Measurements from ENCODE around the gene CD99L2.
"Not testable (repeated sequence)": the region's sequence is repeated elsewhere in the genome, so short reads cannot be mapped to it uniquely, and the experiment has no call there.

The CD99L2 gene

DNA sequence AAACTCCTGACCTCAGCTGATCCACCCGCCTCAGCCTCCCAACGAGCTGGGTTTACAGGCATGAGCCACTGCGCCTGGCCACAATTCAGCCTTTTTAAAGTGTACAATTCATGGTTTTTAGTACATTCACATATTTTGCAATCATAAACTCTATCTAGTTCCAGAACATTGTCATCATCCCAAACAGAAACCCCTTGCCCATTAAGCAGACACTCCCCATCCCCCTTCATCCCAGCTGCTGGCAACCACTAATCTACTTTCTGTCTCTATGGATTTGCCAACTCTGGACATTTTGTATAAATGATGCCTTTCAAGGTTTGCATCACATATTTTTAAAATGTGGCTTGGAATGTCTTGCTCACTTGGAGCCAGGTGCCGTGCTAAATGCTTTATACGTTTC, 4.5 kb downstream of the CD99L2 start:
- DNase-seq (ENCODE audit: low read depth) = no peak
- H3K4me3 ChIP-seq (ENCODE audit: low read depth, low read length) = no peak overlapping the region
- TF ChIP-seq CTCF (IDR thresholded peaks at IDR 0.05; ENCODE audit: low read depth, low read length) (no peak), POLR2A (IDR thresholded peaks at IDR 0.05; ENCODE audit: extremely low read depth, insufficient read length) (no peak), MYC (IDR thresholded peaks at IDR 0.05; ENCODE audit: low read depth, low read length) (no peak)
- TF ChIP-seq, protein P1, sequence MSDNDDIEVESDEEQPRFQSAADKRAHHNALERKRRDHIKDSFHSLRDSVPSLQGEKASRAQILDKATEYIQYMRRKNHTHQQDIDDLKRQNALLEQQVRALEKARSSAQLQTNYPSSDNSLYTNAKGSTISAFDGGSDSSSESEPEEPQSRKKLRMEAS (IDR thresholded peaks at IDR 0.05; ENCODE audit: low read depth, low read length) = no peak

DNA sequence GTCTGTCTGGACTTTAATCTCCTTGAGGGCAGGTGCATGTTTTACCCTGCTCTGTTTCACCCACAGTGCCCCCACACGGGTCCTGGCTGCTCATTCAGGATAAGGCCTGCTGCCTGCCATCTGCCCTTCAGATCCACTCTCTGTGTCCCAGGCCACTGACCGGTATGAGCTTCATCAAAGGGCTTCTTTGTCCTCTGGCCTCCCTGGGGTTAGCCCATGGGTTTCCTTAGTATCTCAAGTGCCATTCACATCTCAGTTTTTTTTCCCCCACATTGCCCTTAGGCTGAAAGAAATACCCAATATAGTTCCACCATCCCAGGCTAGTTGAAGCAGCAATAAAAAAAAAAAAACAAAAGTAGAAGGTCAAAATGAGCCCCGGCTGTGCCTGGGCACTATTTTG, 9.3 kb downstream of the CD99L2 start:
- TF ChIP-seq MYC (IDR thresholded peaks at IDR 0.05; ENCODE audit: low read depth, low read length) (no peak), POLR2A (IDR thresholded peaks at IDR 0.05; ENCODE audit: extremely low read depth, insufficient read length) (no peak), CTCF (IDR thresholded peaks at IDR 0.05; ENCODE audit: low read depth, low read length) (no peak)
- TF ChIP-seq, protein P1 (IDR thresholded peaks at IDR 0.05; ENCODE audit: low read depth, low read length) = no peak
- H3K4me3 ChIP-seq (ENCODE audit: low read depth, low read length) = no peak overlapping the region
- no peak for DNase-seq (ENCODE audit: low read depth)

GRCh38 chrX:150887906-150888465, 10.5 kb downstream of the CD99L2 start:
- H3K4me3 ChIP-seq (ENCODE audit: low read depth, low read length) = no peak overlapping the region
- DNase-seq (ENCODE audit: low read depth) = no peak
- TF ChIP-seq CTCF (IDR thresholded peaks at IDR 0.05; ENCODE audit: low read depth, low read length) = no peak

- DNase-seq (ENCODE audit: low read depth); H3K4me3 ChIP-seq (ENCODE audit: low read depth, low read length): not testable (repeated sequence)
Measured at GRCh38 chrX:150887268-150887667, 11.2 kb downstream of the CD99L2 start.

DNA sequence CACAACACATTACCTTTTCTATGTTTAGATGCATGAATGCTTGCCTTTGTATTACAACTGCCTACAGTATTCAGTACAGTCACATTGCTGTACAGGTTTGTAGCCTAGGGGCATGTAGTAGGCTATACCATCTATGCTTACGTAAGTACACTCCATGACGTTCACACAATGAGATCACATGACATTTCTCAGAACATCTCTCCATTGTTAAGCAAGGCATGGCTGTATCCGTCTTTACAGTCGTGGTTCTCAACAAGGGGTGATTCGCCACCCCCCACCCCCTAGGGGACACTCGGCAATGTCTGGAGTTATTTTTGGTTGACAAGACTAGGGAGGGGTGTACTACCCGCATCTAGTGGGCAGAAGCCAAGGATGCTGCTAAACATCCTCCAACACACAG, 12.1 kb downstream of the CD99L2 start:
- no peak for DNase-seq (ENCODE audit: low read depth)
- H3K4me3 ChIP-seq (ENCODE audit: low read depth, low read length) = no peak overlapping the region
- TF ChIP-seq CTCF (IDR thresholded peaks at IDR 0.05; ENCODE audit: low read depth, low read length) (no peak), POLR2A (IDR thresholded peaks at IDR 0.05; ENCODE audit: extremely low read depth, insufficient read length) (no peak), MYC (IDR thresholded peaks at IDR 0.05; ENCODE audit: low read depth, low read length) (no peak)
- TF ChIP-seq, protein P1 (IDR thresholded peaks at IDR 0.05; ENCODE audit: low read depth, low read length) = no peak

GRCh38 chrX:150880808-150881165, 17.7 kb downstream of the CD99L2 start:
- H3K4me3 ChIP-seq (ENCODE audit: low read depth, low read length) = no peak overlapping the region
- no peak for TF ChIP-seq MYC (IDR thresholded peaks at IDR 0.05; ENCODE audit: low read depth, low read length)
- no peak for TF ChIP-seq POLR2A (IDR thresholded peaks at IDR 0.05; ENCODE audit: extremely low read depth, insufficient read length)
- no peak for TF ChIP-seq CTCF (IDR thresholded peaks at IDR 0.05; ENCODE audit: low read depth, low read length)
- TF ChIP-seq, protein P1 (IDR thresholded peaks at IDR 0.05; ENCODE audit: low read depth, low read length) = no peak
- DNase-seq (ENCODE audit: low read depth) = no peak
